Measurements from ENCODE around the gene SERPINA3.

- TF ChIP-seq POLR2AphosphoS5 (IDR thresholded peaks at IDR 0.05) (no peak), POLR2A (IDR thresholded peaks at IDR 0.05) (no peak)
These were observed 31.3 kb downstream of the SERPINA3 start for GRCh38 chr14:94643316-94644101.
